Astrocyte (in vitro differentiated cells and primary cell): ENCODE data around the gene SLC7A9.

Experiments used
- EZH2 ChIP-seq: IDR thresholded peaks from 2 replicates; pipeline ENCODE4 v1.6.1; 2012; ENCODE audit warnings: mild to moderate bottlenecking, low read length, inconsistent platforms; ENCODE audit not compliant: insufficient read depth
- TF ChIP-seq, protein P1 (sequence below): IDR thresholded peaks from 2 replicates; pipeline ENCODE4 v1.5.1; 2011; ENCODE audit warnings: low read depth, mild to moderate bottlenecking, inconsistent platforms, low read length, moderate library complexity; ENCODE audit not compliant: insufficient read depth

DNA sequence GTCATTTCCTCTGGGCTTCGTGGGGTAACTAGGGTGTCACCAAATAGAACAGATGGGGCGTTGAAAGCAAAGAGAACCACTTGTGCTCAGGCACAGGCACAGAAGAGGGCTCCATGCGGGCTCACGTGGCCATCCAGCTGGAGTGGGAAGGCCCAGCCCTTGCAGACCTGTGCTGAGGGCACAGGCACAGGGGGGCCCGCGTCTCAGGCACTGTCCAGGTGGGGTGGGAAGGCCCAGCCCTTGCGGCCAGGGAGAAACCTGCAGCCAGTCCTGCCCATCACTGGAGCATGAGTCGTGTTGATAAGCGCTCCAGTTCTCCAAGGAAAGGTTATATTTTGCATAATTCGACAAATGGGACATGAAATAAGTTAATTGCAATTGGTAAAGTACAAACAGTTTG lies 57.5 kb downstream of the SLC7A9 start:
- TF ChIP-seq EZH2, result no peak
- TF ChIP-seq, protein P1, sequence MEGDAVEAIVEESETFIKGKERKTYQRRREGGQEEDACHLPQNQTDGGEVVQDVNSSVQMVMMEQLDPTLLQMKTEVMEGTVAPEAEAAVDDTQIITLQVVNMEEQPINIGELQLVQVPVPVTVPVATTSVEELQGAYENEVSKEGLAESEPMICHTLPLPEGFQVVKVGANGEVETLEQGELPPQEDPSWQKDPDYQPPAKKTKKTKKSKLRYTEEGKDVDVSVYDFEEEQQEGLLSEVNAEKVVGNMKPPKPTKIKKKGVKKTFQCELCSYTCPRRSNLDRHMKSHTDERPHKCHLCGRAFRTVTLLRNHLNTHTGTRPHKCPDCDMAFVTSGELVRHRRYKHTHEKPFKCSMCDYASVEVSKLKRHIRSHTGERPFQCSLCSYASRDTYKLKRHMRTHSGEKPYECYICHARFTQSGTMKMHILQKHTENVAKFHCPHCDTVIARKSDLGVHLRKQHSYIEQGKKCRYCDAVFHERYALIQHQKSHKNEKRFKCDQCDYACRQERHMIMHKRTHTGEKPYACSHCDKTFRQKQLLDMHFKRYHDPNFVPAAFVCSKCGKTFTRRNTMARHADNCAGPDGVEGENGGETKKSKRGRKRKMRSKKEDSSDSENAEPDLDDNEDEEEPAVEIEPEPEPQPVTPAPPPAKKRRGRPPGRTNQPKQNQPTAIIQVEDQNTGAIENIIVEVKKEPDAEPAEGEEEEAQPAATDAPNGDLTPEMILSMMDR, result no peak
